HG02798 (cell line): ENCODE results near the gene LPGAT1.

Experiments
- ATAC-seq: cut with Tn5 transposase; IDR thresholded peaks from one replicate; pipeline ENCODE4 v1.9.1; 2021; ENCODE audit warnings: mild to moderate bottlenecking; ENCODE audit not compliant: unreplicated experiment, poor library complexity

LPGAT1 gene

DNA sequence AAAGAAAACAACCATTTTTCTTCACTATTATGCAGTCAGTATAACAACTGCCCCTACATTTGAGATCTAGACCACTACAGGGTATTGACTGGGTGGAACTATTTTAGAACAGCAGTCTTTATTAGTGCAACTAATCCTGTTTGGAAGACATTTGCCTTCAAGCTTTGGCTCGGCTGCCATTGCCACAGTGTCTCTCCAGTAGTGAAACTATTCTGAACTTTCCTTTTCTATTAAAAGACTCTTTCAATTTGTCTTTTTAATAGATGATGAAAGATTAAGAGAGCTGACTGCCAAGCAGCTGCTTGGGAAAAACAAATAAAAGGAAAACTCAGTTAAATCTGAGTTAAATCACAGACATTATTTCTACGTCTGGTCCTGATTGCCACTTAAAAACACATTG is 49.3 kb downstream of the LPGAT1 start:
- ATAC-seq = no peak

GRCh38 chr1:211775170-211775569 is 55.4 kb downstream of the LPGAT1 start:
- no peak for ATAC-seq

GRCh38 chr1:211764701-211765100 is 65.9 kb downstream of the LPGAT1 start:
- no peak for ATAC-seq

DNA sequence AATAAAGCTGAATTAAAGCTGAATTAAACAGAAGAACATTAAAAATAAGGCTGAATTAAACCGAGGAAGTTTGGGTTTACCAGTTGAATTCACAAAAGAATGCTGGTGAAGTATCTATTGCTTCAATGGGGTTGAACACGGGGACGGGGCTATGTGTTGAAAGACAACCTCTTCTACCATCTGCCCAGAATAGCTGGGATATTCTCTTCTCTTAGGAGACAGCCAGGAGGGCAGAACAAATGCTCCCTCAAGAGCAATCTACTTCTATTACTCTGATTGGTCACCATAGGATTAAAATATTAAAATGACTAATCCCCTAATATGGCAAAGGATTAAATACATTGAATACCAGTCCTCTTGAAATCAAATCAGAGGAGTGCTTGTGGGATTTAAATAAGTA is 68.4 kb downstream of the LPGAT1 start:
- ATAC-seq = no peak

DNA sequence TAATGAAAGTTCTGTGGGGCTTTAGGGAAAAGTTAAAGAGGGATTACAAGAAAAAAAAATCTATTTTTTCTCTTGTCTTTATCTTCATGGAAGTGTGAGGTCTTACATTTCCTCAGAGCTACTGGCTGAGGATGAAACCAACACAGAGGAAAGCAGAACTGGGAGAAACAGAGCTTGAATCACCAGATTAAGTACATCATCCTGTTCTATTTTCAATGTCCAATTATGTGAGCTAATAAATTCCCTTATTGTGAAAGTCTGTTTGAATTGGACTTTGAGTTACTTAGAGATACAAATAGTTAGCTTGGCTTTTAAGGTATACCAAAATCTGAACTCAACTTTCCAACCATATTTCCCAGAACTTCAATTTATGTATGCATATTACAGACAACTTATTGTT is 69.2 kb downstream of the LPGAT1 start:
- no peak for ATAC-seq

GRCh38 chr1:211756471-211757020 is 74.0 kb downstream of the LPGAT1 start:
- ATAC-seq = no peak

- no peak for ATAC-seq
Measured at GRCh38 chr1:211753649-211754251, 76.8 kb downstream of the LPGAT1 start.

DNA sequence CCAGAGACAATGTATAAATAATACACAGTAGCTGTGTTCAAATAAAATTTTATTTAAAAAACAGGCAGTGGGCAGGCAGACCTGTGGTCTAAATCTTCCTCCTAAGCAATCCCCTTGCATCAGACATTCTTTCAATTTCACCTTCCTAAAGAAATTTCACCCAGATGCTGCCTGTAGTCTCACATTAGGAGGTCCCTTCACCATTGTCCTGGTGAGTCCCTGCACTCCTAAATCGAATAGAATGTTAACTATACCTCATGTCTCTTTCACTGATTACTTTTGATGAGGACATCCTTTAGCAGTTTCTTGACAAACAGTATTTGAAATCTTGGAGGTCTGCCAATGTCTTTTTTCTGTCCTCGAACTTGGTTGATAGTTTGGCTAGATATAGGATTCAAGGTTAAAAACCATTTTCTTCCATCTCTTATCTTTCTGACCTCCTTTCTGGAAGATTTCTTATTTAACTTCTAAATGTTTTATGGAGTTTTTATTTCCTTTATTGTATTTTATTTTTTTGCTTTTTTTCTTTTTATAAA is 77.5 kb downstream of the LPGAT1 start:
- no peak for ATAC-seq

GRCh38 chr1:211752317-211752716 is 78.2 kb downstream of the LPGAT1 start:
- no peak for ATAC-seq

DNA sequence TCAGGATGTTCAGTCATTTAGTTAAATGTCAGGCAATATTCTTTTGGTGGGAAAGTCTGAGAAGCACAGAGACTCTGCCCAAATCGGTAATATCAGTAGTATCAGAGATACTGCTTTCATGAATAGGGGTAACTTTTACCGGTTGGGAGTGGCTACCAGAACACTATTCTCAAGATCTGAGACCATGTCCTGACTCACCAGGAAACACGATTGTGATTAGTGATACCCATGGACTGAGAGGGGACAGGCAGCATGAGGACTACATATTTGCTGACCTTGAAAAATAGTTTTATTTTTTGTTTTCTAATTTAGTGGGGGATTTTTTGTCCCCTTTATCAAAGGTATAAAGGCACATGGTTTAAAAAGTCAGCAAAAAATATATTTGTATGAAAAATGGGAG is 79.1 kb downstream of the LPGAT1 start:
- no peak for ATAC-seq

- ATAC-seq = no peak
Measured at GRCh38 chr1:211750599-211750998, 80.0 kb downstream of the LPGAT1 start.

DNA sequence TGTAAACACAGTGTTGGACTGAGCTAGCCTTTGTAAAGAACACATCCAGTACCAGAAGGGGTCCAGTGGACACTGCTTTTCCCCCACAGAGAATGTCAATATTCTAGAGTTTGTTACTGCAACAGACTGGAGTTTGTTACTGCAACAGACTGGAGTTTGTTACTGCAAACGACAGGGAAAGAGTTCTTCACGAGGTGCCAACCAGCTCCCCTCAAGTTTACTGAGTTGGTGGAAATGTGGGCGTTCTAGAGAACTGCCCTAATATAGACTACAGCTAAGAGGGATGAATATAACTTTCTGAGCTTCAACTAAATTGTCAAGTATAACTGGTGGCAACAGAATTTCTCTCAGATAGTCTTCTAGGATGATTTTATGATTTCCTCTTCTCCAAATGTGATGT is 81.3 kb downstream of the LPGAT1 start:
- no peak for ATAC-seq

DNA sequence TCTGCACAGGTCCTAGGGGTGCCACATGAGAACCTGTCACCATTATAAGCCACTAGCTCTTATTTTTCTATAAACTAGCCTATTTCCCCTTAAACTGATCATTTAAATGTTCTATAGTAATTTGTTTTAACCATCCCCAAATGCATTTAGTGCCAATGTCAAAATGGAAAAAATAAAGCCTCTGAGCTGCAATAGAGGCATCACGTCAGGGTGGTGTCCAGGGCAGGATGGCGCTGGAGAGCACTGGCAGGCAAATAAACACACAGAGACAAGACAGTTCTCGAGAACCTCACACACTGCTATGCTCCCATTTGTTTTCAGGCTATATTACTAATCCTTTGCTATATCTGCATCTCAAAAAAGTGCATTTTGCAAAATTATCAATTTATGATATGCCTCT is 81.8 kb downstream of the LPGAT1 start:
- no peak for ATAC-seq

GRCh38 chr1:211742889-211743529 is 87.6 kb downstream of the LPGAT1 start:
- no peak for ATAC-seq

DNA sequence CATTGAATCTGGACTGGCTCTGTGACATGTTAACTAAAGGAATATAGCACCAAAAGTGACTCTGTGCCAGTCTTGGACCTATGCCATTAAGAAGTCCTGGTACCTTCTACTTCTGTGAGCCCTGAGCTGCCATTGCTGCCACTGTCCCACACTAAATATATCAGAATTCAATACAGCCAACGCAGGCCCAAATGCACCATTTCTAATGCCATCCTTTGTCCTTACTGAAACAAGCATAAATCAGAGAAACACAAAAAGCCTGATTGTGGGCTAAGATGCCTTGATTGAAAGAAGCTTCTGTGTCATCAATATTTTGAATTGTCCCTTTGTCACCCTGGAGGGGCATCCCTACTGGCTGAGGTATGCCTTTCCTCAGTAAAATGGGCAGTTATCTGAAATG is 88.3 kb downstream of the LPGAT1 start:
- no peak for ATAC-seq

GRCh38 chr1:211741788-211742187 is 88.8 kb downstream of the LPGAT1 start:
- no peak for ATAC-seq

GRCh38 chr1:211741116-211741515 is 89.4 kb downstream of the LPGAT1 start:
- no peak for ATAC-seq

- ATAC-seq = peak; percentile 63
Measured at GRCh38 chr1:211739671-211740411, 90.7 kb downstream of the LPGAT1 start.

DNA sequence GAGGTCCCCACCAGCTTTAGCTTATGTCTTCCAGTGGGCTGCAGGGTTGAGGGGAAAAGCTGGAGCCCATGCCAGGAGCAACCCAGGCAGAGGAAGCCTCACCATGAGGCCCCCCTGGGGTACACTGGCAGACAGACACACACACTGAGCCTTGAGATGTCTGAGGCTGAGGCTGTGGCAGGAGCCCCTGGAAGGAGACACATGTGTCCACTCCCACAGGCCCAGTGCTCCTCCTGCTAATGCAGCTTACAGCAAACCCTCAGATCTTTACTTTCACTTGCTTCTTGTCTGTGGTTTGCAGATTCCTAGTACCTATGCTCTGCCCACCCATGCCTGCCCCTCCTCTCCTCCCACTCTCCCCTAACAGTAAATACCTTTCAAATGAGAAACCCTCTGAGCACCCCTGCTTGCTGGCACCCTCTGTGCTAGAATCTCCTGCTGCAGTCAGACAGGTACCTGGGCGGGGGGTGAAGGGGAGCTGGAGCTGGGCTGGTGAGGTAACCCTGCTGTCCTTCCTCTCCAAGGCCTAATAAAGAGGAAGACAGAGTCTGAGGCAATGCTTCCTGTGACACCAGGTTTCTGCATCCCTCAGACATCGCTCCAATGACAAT is 91.8 kb downstream of the LPGAT1 start:
- peak; percentile 46 for ATAC-seq

GRCh38 chr1:211738096-211738690 is 92.4 kb downstream of the LPGAT1 start:
- ATAC-seq = peak; percentile 2
